ENCODE results near the gene FHOD3. TPM values are rescaled to one million over a fixed set of nuclear protein-coding genes. Genes with fewer than 3 reads are reported as not detected.

The FHOD3 gene
- total RNA-seq, 1 donor from 2014 or later: 346 TPM

DNA sequence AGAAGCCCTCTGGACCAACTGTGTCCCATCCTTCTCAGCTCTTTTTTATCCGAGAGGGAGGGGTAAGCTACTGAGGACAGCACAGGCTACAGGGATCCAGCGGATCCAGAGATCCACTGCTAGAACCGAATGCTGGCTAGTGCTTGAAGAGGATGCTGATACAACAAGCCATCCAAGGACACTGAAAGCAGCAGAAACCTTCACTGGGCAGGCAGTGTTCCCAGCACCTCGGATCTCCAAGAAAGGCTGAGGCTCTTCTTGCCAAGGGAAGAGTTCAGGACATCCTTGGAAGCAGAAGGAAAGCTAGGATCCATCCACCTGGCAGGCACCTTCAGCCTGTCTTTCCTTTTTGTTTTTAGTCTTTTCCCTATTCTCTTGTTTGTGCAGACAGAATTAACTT lies 13.2 kb upstream of the FHOD3 start:
- TF ChIP-seq, protein P1, sequence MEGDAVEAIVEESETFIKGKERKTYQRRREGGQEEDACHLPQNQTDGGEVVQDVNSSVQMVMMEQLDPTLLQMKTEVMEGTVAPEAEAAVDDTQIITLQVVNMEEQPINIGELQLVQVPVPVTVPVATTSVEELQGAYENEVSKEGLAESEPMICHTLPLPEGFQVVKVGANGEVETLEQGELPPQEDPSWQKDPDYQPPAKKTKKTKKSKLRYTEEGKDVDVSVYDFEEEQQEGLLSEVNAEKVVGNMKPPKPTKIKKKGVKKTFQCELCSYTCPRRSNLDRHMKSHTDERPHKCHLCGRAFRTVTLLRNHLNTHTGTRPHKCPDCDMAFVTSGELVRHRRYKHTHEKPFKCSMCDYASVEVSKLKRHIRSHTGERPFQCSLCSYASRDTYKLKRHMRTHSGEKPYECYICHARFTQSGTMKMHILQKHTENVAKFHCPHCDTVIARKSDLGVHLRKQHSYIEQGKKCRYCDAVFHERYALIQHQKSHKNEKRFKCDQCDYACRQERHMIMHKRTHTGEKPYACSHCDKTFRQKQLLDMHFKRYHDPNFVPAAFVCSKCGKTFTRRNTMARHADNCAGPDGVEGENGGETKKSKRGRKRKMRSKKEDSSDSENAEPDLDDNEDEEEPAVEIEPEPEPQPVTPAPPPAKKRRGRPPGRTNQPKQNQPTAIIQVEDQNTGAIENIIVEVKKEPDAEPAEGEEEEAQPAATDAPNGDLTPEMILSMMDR (IDR thresholded peaks at IDR 0.05; ENCODE audit: borderline replicate concordance): no peak
- intact Hi-C loops (cut with micrococcal nuclease): loop anchor here (2.0 kb wide), 2 partner anchors 187 to 267 kb away; no protein-coding TSS in a partner anchor
- no peak for DNase-seq
- no peaks in the 10 kb centered on the region for H3K4me1 ChIP-seq
- no peak overlapping the region for H3K27ac ChIP-seq (replicated peaks)
- H3K9me3 ChIP-seq (replicated peaks): peaks cover 12% of the 10 kb centered on the region
- no peaks in the 10 kb centered on the region for H3K36me3 ChIP-seq
- no peak overlapping the region for H3K4me3 ChIP-seq
- H3K27me3 ChIP-seq (ENCODE audit: low read depth): peaks cover 46% of the 10 kb centered on the region

GRCh38 chr18:36284671-36285295 lies 12.7 kb upstream of the FHOD3 start:
- Histone ChIP-seq H3K36me3 (no peaks in the 10 kb centered on the region), H3K9me3 (replicated peaks) (peaks cover 12% of the 10 kb centered on the region), H3K27ac (replicated peaks) (no peak overlapping the region), H3K4me3 (no peak overlapping the region), H3K27me3 (ENCODE audit: low read depth) (peaks cover 46% of the 10 kb centered on the region), H3K4me1 (no peaks in the 10 kb centered on the region)
- intact Hi-C loops (cut with micrococcal nuclease): loop anchor here (2.0 kb wide), 2 partner anchors 188 to 268 kb away; no protein-coding TSS in a partner anchor
- TF ChIP-seq, protein P1 (IDR thresholded peaks at IDR 0.05; ENCODE audit: borderline replicate concordance): peak; percentile 92
- DNase-seq: no peak

- H3K27ac ChIP-seq (replicated peaks): no peak overlapping the region
- TF ChIP-seq, protein P1 (IDR thresholded peaks at IDR 0.05; ENCODE audit: borderline replicate concordance): no peak
- no peak for DNase-seq
- intact Hi-C loops (cut with micrococcal nuclease): no loop called here
- H3K36me3 ChIP-seq: no peaks in the 10 kb centered on the region
- no peaks in the 10 kb centered on the region for H3K4me1 ChIP-seq
- H3K9me3 ChIP-seq (replicated peaks): peaks cover 12% of the 10 kb centered on the region
- H3K27me3 ChIP-seq (ENCODE audit: low read depth): peaks cover 30% of the 10 kb centered on the region
- H3K4me3 ChIP-seq: no peak overlapping the region
Observed at GRCh38 chr18:36287653-36288052, 9.9 kb upstream of the FHOD3 start.

GRCh38 chr18:36288689-36289088 lies 8.8 kb upstream of the FHOD3 start:
- TF ChIP-seq, protein P1 (IDR thresholded peaks at IDR 0.05; ENCODE audit: borderline replicate concordance): no peak
- intact Hi-C loops (cut with micrococcal nuclease): no loop called here
- peaks cover 24% of the 10 kb centered on the region for H3K27me3 ChIP-seq (ENCODE audit: low read depth)

GRCh38 chr18:36294031-36294430 lies 3.5 kb upstream of the FHOD3 start:
- DNase-seq: no peak
- peaks cover 2% of the 10 kb centered on the region for H3K9me3 ChIP-seq (replicated peaks)
- intact Hi-C loops (cut with micrococcal nuclease): no loop called here
- TF ChIP-seq, protein P1 (IDR thresholded peaks at IDR 0.05; ENCODE audit: borderline replicate concordance): no peak
- no peak overlapping the region for H3K4me3 ChIP-seq
- H3K4me1 ChIP-seq: peaks cover 23% of the 10 kb centered on the region
- H3K36me3 ChIP-seq: no peaks in the 10 kb centered on the region
- peaks cover 26% of the 10 kb centered on the region for H3K27me3 ChIP-seq (ENCODE audit: low read depth)
- H3K27ac ChIP-seq (replicated peaks): no peak overlapping the region

More at GRCh38 chr18:36288689-36289088, 8.8 kb upstream of the FHOD3 start:
- no peak for DNase-seq
- Histone ChIP-seq H3K9me3 (replicated peaks) (peaks cover 12% of the 10 kb centered on the region), H3K27ac (replicated peaks) (no peak overlapping the region), H3K4me1 (no peaks in the 10 kb centered on the region), H3K4me3 (no peak overlapping the region), H3K36me3 (no peaks in the 10 kb centered on the region)

All from left ventricle myocardium inferior (tissue), 1 donor.